EH (cell line): ENCODE data around the gene SPNS2.
"Not testable (repeated sequence)": the region's sequence is repeated elsewhere in the genome, so short reads cannot be mapped to it uniquely, and the experiment has no call there.

Experiments used
- DNase-seq: peaks from one replicate; pipeline ENCODE4 v3.0.0-alpha.2; 2015; ENCODE audit warnings: low read depth

The SPNS2 gene

DNA sequence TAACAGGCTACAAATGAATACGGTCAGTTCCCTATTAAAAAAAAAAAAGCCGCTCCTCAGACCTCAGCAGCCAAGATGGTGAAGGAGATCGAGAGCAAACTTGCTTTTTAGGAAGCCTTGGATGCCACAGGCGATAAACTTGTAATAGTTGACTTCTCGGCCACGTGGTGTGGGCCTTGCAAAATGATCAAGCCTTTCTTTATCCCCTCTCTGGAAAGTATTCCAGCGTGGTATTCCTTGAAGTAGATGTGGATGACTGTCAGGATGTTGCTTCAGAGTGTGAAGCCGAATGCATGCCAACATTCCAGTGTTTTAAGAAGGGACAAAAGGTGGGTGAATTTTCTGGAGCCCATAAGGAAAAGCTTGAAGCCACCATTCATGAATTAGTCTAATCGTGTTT lies 73.5 kb downstream of the SPNS2 start:
- no peak for DNase-seq

DNA sequence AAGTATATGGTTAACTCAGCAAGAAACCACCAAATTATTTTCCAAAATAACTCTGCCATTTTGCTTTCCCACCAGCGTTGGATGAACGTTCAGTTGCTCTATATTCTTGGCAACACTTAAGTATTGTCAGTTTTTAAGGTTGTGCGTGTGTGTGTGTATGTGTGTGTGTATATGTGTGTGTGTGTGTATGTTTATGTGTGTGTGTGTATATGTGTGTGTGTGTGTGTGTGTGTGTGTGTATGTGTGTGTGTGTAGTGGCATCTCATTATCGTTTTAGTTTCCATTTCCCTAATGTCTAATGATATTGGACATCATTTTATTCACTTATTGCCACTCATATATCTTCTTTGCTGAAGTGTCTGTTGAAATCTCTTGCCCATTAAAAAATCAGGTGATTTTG lies 74.4 kb downstream of the SPNS2 start:
- DNase-seq, result no peak

DNA sequence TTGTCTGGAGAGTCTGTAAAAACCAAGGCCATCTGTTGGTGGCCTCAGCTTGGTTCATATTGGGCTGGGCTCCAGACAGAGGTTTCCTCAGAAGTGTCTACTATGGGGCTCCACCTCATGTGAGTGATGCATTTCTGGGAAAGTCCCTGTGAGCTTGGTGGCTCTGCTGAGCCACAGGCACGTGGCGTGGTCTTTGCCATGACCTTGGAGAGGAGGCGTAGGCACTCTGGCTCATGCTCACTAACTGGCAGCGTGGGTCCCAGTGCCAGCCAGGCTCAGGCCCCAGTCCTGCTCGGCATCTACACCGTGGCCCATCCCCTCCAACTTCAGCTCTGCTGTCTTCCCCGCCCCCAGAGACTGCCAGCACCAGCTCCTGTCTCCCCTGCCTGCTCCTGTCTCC lies 75.0 kb downstream of the SPNS2 start:
- no peak for DNase-seq

DNA sequence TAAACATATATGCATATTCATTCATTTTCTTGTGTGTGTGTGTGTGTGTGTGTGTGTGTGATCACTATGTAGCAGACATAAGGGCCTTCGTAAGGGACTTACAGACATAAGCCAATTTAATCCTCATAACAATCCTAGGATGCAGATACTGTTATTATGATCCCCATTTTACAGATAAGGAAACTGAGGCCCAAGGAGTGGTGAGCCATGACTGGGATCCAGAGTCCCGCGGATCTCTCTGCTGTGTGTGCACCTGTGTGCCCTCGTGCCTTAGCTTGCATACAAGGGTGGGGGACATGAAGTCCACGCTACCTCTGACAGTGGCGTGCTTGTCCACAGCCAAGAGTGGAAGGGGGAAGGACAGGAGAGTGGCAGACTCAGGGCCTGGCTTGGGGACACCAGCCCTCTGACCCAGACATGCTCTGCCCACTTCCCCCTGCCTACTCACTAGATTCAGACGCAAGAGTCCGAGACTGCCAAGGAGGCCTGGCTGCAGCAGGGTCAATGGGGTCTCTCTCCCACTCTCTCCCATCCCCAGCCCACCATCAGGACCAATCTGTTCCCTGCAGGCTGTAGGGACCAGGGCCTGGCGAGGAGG lies 75.9 kb downstream of the SPNS2 start:
- DNase-seq, result no peak

DNA sequence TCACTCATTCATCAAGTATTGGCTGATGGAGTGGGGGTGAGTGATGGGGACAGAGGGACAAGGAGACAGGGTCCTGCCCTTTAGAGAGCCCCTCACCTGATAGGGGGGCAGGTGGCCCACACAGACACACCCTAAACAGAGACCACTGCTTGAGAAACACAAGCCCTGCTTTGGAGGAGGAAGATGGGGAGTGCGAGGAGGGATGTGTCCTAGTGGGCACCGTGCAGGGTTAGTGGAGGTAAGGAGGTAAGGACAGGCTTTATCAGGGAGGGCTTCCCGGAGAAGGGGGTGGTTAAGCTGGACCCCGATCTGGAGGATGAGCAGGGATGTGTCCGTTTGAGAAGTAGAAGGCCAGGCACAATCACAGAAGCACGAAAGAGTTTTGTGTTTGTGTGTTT lies 77.5 kb downstream of the SPNS2 start:
- no peak for DNase-seq

DNA sequence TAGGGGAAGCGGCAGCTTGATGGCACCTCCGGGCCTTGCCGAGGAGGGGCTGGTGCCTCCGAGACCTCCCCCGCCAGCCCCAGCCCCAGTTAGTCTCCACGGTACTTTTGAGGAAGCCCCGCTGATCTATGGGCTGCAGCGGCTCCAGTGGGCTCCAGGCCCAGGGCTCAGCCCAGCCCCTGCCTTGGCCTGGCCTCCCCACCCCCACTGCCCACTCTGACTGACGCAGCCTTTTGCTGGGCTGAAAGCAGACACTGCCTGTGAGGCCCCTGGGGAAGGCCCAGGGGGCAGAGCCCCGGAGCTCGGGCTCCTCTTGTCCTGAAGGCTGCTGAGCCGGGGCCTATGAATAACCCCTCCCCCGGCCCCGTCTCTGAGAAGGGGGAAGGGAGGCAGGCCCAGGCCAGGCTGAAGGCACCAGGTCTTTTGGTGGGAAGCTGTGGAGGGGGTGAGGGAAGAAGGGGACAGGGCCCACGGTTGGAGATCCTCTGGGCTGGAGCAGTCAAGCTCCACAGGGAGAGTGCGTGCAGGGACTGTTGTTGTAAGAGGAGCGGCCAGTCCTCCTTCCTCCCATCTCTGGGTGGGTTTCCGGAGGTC lies 78.1 kb downstream of the SPNS2 start:
- no peak for DNase-seq

DNA sequence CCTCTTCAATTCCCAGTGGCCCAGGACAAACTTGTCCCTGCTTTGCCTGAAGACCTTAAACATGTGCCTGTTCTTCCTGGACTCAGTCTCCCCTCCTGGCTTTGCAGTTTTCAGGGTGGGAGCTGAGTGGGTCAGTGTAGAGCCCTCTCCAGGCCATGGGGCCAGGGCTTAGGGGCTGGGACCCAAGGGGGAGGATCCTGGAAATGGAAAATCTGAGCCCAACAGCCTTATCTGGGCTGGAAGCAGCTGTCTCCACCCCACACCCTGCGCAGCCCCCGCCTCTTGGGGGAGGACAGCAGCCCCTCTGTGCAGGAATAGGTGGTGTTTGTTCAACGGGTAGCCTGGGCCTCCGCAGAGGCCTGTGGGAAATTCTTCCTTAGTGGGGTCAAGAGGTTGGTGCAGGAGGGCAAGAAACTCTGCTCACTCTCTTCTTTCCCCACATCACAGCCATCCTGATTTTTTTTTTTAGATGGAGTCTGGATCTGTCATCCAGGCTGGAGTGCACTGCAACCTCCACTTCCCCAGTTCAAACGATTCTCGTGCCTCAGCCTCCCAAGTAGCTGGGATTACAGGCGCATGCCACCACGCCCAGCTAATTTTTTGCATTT lies 78.8 kb downstream of the SPNS2 start:
- no peak for DNase-seq

DNA sequence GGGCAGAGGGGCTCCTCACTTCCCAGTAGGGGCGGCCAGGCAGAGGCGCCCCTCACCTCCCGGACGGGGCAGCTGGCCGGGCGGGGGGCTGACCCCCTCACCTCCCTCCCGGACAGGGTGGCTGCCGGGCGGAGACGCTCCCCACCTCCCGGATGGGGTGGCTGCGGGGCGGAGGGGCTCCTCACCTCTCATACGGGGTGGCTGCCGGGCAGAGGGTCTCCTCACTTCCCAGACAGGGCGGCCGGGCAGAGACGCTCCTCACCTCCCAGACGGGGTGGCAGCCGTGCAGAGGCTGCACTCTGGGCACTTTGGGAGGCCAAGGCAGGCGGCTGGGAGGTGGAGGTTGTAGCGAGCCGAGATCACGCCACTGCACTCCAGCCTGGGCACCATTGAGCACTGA lies 79.7 kb downstream of the SPNS2 start:
- DNase-seq, result not testable (repeated sequence)

DNA sequence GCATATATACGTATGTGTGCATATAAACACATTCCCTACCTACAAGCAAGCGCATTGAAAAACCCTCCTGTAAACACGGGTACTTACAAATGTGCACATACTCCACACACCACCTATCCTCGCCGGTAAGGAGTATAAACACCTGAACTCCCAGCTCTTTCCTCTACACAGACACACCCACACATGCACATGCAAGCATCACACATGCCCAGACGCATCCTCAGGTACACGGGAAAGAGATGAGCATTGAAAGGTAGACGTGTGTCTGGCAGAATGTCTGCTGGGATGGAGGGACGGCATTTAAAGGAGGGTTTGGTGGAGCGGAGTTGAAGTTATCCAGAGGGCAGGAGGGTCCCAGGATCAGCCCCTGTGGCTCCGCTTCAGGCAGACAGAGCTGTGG lies 81.0 kb downstream of the SPNS2 start:
- no peak for DNase-seq

DNA sequence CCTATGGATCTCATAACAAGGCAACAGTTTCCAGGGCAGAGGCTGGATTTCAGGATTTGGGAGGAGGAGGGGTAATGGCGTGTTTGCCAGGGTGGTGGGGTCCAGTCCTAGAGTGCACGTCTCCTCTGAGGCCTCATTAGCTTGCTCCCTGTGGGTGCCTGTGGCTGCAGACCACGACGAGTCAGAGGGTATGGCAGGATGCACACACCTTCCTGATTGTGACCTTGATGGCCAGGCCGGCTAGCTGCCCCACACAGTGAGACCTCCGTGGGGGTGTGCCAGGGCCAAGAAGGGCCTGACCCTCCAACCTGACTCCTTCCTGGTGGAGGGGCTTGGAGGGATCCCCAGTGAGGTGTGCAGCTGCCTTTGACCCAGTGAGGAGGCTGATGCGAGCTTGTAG lies 81.6 kb downstream of the SPNS2 start:
- DNase-seq, result no peak

DNA sequence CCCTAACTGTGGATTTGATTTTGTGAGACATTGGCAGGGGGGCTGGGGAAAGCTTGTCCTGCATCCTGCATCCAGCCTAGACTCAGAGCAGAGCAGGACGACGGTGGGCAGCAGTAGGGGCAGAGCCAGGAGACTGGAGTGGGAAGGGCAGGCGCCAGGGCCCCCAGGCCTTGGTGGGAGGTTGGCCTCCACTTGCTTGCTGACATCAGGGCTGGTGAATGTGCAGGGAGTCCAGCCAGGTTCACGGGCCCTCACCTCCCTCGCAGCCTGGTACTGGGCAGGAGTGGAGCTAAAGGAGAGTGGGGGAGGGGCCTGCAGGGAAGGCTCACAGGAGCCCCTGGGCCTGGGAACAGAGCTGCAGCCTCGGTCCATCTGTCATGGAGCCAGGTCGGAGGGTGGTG lies 83.4 kb downstream of the SPNS2 start:
- no peak for DNase-seq

DNA sequence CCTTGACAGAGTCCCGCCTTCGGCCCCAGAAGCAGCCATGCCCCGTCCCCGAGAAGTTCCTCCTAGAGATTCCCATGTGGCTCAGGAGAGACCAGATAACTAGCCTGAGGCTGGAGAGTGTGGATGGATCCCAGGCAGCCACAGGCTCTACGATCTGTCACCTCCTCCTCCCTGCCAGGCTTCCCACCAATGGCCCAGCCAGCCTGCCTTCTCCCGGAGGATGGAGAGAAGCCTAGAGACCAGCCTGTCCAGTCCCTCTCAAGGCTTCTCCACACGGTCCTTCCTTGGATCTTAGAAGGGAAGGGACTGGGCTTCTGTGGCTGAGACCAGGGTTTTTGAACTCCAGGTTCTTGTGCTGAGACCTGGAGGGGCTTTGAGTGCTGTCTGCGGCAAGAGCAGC lies 84.0 kb downstream of the SPNS2 start:
- no peak for DNase-seq

DNA sequence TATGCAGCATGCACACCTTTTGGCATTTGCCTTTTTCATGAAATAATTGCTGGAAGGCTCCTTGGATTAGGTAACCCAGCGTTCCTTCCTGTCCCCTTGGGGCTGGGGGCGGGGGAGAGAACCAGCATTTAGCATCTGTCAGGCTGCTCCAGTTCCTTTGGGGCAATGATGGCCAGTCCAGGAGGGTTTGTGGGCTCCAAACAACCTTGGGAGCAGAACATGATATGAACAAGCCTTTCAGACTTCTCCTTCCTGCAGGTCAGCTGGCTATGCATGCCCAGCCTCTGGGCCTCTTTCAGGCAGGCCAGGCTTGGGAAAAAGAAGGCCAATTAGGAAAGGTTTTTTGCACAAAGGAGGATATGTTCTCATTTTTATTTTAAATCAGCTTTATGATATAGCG lies 84.5 kb downstream of the SPNS2 start:
- no peak for DNase-seq

DNA sequence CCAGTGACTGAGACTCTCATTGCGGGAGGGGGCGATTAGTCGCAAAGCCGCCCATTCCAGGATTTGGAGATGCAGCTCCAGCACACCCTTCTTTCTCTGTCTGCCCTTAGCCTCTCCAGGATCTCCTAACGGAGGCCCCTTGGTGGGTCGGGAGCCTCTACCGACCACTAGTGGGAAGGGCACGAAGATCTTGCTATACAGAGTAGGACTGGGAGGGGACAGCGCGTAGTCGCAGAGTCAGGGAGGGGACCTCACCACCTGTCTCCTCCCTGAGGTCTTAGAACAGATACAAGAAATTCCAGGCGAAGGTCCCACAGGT lies 85.1 kb downstream of the SPNS2 start:
- peak; percentile 21 for DNase-seq

DNA sequence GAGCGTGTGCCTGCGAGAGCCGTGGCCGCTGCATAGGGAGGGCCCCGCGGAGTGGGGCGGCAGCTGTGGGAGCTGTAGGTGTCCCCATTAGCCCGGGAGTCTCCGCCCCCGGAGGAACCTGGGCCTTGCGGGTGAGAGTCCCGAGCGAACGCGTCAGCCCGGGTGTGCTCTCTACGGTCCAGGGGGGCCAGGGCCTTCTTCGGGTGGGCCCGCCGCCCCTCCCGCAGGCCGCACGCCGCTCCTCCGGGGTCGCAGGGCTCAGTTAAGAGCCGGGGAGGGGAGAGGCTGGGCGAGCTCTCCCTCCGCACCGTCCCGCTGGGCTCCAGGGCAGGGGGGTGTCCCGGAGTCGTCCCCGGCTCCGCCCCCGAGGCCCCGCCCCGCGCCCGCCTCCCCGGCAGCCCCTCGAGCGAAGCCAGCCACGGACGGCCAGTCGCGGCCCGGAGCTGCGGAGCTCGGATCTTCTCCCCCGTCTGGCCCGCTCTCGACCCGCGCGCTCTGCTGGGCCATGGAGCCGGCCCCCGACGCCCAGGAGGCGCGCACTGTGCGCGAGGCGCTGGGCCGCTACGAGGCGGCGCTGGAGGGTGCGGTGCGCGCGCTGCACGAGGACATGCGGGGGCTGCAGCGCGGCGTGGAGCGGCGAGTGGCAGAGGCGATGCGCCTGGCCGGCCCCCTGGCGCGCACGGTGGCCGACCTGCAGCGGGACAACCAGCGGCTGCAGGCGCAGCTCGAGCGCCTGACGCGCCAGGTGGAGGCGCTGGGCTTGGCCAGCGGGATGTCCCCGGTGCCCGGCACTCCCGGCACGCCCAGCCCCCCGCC lies 85.6 kb downstream of the SPNS2 start, which contains the start of gene SMTNL2:
SMTNL2 (plus strand) TSS at position 429 of the 816 bp plus-strand sequence; CDS start at position 506, 77 bp downstream.
- DNase-seq, result no peak

DNA sequence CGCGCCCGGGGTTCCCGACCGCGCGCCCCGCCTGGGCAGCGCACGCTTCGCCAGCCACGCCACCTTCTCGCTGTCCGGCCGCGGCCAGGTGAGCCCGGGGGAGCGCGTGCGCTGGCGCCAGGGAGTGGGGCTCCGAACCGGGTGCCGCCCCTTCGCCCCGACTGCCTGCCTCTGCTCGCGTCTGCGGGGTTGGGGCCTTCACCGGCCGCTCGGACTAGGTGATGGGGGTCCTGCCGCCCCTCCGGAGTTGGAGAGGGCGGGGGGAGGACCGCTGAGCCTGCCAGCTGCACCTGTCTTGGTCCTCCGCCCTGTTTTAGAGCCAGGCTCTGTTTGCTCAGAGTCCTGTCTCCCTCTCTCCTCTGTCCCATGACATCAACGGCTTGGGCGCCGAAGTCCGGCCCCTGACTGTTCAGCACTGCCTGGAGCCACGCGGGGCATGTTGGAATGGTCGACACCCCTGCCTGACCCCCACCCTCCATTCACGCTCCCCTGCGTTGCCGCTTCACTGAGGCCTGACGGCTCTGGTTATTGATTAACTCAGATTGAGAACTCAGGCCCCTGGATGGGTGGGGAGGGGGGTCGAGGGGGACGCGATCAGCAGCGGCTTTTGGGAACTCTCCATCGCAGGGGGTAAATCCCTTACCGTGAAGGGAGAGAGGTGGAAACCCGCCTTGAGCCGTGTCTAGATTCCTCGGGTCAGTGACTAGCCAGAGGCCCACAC lies 86.4 kb downstream of the SPNS2 start:
- no peak for DNase-seq

DNA sequence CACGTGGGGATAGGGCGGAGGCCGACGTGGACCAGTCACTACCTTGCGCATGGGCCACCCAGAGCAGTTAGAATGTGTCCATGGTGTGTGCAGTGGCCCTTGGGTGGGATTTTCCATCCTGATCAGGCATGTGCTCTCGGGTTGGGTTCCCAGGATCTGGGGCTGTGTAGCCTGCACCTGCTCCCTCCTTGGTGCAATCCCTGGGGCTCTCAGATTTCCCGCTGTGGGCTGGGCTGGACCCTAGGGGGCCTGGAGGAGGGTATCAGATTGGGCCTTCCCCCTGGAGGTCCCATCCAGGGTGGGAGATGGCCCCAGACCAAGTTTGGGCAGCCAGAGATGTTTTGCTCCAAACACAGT lies 86.9 kb downstream of the SPNS2 start:
- no peak for DNase-seq

DNA sequence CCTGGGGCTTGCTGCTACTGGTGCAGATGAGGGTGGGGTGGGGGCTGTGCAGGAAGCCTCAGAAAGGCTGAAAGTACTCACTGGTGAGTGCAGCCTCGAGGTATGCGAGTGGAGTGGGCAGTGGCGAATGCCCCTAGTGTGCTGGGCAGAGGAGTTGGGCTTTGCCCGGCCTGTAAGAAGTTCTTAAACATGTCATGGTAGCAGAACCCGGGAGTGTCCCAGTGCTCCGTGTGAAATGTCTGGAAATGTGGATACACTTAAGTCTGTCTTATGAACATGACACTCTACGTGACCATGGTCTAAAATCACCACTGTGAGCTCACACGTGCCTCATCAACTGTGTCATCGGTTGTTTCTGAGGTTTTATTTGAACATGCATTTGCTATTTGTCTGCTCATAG lies 87.4 kb downstream of the SPNS2 start:
- DNase-seq, result no peak

DNA sequence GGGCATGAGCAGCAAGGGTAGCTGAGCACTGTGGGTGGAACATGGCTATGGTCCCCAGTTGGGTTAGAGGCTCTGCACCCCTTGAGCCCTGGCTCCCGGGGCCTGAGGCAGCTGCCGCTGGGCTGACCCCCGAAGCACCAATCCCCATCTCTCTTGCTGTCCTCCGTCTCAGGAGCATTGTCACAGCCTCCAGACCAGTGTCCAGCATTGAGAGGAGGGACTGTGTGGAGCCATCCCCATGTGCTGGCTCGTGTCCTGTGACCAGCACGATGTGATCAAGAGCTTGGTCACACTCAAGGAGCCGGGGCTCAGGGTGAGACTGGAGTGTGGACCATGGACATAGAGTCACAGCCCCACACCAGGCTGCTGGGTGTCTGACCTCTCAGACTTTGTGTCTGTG lies 88.5 kb downstream of the SPNS2 start:
- no peak for DNase-seq

DNA sequence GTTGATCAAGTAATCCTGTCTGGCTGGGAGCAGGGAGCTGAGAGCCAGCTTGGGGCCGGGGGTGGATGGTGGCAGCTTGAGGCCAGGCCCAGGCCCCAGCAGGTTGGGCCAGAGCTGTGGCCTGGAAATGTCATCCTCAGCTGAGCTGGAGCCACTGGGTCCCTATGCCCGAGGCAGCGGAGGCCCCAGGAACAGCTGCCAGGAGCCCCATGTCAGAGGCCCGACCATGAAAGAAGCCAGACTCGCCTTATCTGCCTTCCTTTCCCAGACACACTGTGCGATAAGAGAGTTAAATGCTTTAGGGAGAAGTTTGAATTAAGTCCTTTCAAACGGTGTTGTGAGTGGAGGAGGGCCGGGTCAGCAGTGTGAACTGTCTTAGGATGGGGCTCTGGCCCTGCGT lies 89.1 kb downstream of the SPNS2 start:
- no peak for DNase-seq

DNA sequence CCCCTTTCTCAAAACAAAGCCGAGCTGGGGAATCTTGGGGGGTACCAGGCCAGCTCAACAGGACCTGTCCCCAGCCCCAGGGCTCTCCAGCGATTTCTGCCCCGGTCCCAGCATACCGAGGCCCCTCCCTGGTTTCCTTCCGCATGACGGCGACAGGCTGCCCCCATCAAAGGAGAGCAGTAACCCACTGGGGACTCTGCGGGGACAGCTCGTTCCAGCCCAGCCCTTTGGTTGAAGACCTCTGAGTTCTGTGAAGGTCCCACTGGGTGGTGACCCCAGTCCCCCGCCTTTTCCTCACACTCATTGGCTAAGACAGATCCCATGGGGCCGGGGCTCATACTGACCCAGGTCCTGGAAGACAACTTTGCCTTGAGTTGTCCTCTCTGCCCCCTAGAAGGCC lies 89.7 kb downstream of the SPNS2 start:
- no peak for DNase-seq
